Astrocyte (in vitro differentiated cells and primary cell): Measurements from ENCODE around the gene SPRED2.

Experiments used
- EZH2 ChIP-seq: IDR thresholded peaks from 2 replicates; pipeline ENCODE4 v1.6.1; 2012; ENCODE audit warnings: mild to moderate bottlenecking, low read length, inconsistent platforms; ENCODE audit not compliant: insufficient read depth
- TF ChIP-seq, protein P1 (sequence below): IDR thresholded peaks from 2 replicates; pipeline ENCODE4 v1.5.1; 2011; ENCODE audit warnings: low read depth, mild to moderate bottlenecking, inconsistent platforms, low read length, moderate library complexity; ENCODE audit not compliant: insufficient read depth

GRCh38 chr2:65361623-65362022 is 70.8 kb downstream of the SPRED2 start:
- TF ChIP-seq, protein P1, sequence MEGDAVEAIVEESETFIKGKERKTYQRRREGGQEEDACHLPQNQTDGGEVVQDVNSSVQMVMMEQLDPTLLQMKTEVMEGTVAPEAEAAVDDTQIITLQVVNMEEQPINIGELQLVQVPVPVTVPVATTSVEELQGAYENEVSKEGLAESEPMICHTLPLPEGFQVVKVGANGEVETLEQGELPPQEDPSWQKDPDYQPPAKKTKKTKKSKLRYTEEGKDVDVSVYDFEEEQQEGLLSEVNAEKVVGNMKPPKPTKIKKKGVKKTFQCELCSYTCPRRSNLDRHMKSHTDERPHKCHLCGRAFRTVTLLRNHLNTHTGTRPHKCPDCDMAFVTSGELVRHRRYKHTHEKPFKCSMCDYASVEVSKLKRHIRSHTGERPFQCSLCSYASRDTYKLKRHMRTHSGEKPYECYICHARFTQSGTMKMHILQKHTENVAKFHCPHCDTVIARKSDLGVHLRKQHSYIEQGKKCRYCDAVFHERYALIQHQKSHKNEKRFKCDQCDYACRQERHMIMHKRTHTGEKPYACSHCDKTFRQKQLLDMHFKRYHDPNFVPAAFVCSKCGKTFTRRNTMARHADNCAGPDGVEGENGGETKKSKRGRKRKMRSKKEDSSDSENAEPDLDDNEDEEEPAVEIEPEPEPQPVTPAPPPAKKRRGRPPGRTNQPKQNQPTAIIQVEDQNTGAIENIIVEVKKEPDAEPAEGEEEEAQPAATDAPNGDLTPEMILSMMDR = no peak
- TF ChIP-seq EZH2 = no peak
